ENCODE results near the gene MED26. TPM values are rescaled to one million over a fixed set of nuclear protein-coding genes. Genes with fewer than 3 reads are reported as not detected.

The MED26 gene
- total and polyA plus RNA-seq, 10 of the 15 experiments (the other 5 are each of a cell fraction or from before 2014, with no cell fraction given), result 1.1 to 21.4 (median 9.7) TPM

DNA sequence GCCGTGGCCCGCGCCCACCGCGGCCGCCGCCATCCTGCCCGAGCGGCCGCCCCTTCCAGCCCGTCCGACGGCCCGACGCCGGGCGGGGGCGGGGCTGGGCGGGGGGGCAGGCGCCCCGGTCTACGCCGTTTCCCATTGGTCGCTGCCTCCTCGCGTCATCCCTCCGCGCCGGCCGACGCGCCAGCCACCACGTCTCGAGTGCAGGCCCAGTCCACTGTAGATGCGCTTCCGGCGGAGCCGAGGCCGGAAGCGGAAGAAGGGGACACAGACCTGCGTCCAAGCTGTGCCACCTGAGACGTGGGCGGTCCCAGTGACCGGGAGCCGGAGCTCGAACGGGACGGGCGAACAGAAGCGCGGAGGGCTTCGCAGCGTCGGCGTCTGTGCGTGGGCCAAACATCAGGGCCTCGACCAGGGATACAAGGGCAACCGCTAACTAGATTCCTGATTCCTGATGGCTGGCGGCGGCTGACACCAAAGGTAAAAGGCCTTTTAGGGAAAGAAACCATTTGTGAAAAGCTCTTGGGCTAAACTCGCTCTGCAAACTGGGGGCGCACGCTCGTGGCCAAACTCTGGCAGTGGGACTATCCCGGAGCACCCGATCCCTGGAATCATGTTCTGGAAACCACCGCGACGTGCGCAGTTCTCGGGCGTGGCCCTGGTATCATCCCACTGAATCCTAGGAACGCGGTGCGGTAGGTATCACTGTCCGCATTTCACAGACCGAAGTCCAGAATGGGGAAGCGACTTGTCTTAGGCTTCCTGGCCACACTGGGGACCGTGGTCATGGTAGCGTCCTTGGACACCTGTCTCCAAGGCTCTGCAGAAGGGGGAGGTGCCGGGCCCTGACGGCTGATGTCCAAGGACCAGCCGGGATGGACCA, 55.4 kb downstream of the MED26 start, which contains the start of gene SLC35E1 (continued):
- TF ChIP-seq, protein P1, sequence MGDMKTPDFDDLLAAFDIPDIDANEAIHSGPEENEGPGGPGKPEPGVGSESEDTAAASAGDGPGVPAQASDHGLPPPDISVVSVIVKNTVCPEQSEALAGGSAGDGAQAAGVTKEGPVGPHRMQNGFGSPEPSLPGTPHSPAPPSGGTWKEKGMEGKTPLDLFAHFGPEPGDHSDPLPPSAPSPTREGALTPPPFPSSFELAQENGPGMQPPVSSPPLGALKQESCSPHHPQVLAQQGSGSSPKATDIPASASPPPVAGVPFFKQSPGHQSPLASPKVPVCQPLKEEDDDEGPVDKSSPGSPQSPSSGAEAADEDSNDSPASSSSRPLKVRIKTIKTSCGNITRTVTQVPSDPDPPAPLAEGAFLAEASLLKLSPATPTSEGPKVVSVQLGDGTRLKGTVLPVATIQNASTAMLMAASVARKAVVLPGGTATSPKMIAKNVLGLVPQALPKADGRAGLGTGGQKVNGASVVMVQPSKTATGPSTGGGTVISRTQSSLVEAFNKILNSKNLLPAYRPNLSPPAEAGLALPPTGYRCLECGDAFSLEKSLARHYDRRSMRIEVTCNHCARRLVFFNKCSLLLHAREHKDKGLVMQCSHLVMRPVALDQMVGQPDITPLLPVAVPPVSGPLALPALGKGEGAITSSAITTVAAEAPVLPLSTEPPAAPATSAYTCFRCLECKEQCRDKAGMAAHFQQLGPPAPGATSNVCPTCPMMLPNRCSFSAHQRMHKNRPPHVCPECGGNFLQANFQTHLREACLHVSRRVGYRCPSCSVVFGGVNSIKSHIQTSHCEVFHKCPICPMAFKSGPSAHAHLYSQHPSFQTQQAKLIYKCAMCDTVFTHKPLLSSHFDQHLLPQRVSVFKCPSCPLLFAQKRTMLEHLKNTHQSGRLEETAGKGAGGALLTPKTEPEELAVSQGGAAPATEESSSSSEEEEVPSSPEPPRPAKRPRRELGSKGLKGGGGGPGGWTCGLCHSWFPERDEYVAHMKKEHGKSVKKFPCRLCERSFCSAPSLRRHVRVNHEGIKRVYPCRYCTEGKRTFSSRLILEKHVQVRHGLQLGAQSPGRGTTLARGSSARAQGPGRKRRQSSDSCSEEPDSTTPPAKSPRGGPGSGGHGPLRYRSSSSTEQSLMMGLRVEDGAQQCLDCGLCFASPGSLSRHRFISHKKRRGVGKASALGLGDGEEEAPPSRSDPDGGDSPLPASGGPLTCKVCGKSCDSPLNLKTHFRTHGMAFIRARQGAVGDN (IDR thresholded peaks at IDR 0.05), result no peak; the same call in 1 of the 2 replicates
- TF ChIP-seq, protein P2, sequence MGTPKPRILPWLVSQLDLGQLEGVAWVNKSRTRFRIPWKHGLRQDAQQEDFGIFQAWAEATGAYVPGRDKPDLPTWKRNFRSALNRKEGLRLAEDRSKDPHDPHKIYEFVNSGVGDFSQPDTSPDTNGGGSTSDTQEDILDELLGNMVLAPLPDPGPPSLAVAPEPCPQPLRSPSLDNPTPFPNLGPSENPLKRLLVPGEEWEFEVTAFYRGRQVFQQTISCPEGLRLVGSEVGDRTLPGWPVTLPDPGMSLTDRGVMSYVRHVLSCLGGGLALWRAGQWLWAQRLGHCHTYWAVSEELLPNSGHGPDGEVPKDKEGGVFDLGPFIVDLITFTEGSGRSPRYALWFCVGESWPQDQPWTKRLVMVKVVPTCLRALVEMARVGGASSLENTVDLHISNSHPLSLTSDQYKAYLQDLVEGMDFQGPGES (IDR thresholded peaks at IDR 0.05), result no peak
- TF ChIP-seq MYB (IDR thresholded peaks at IDR 0.05; ENCODE audit: borderline replicate concordance, low read depth, low read length), result no peak
- TF ChIP-seq, protein P3, sequence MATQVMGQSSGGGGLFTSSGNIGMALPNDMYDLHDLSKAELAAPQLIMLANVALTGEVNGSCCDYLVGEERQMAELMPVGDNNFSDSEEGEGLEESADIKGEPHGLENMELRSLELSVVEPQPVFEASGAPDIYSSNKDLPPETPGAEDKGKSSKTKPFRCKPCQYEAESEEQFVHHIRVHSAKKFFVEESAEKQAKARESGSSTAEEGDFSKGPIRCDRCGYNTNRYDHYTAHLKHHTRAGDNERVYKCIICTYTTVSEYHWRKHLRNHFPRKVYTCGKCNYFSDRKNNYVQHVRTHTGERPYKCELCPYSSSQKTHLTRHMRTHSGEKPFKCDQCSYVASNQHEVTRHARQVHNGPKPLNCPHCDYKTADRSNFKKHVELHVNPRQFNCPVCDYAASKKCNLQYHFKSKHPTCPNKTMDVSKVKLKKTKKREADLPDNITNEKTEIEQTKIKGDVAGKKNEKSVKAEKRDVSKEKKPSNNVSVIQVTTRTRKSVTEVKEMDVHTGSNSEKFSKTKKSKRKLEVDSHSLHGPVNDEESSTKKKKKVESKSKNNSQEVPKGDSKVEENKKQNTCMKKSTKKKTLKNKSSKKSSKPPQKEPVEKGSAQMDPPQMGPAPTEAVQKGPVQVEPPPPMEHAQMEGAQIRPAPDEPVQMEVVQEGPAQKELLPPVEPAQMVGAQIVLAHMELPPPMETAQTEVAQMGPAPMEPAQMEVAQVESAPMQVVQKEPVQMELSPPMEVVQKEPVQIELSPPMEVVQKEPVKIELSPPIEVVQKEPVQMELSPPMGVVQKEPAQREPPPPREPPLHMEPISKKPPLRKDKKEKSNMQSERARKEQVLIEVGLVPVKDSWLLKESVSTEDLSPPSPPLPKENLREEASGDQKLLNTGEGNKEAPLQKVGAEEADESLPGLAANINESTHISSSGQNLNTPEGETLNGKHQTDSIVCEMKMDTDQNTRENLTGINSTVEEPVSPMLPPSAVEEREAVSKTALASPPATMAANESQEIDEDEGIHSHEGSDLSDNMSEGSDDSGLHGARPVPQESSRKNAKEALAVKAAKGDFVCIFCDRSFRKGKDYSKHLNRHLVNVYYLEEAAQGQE (IDR thresholded peaks at IDR 0.05; ENCODE audit: low read depth, low read length), result 0 out of 2 replicates have a peak, but pooled peaks have one; percentile 5
- no peak for TF ChIP-seq ASH2L (IDR thresholded peaks at IDR 0.05; ENCODE audit: borderline replicate concordance, low read depth)
- peak; percentile 89 for TF ChIP-seq SP1 (IDR thresholded peaks at IDR 0.05; ENCODE audit: low read depth, low read length)
- no peak for TF ChIP-seq KAT2A (conservative IDR thresholded peaks at IDR 0.05; ENCODE audit: control insufficient read depth, low read depth, low read length)
- TF ChIP-seq PAX8 (IDR thresholded peaks at IDR 0.05), result no peak
- TF ChIP-seq TCF3 (IDR thresholded peaks at IDR 0.05; ENCODE audit: borderline replicate concordance, insufficient read depth, low read depth, low read length), result peak; percentile 34; the same call in 1 of the 2 replicates
- no peak for TF ChIP-seq NR2C2 (IDR thresholded peaks at IDR 0.05; ENCODE audit: borderline replicate concordance, control insufficient read depth, insufficient read length, low read depth)
- peak; percentile 94 for TF ChIP-seq POLR2A (IDR thresholded peaks at IDR 0.05; ENCODE audit: low read depth, low read length)
- TF ChIP-seq NFYB (IDR thresholded peaks at IDR 0.05; ENCODE audit: insufficient read depth, low read depth, low read length), result no peak
- 0 out of 2 replicates have a peak, but pooled peaks have one; percentile 53 for TF ChIP-seq CHD1 (IDR thresholded peaks at IDR 0.05; ENCODE audit: low read depth, low read length)
- TF ChIP-seq, protein P4, sequence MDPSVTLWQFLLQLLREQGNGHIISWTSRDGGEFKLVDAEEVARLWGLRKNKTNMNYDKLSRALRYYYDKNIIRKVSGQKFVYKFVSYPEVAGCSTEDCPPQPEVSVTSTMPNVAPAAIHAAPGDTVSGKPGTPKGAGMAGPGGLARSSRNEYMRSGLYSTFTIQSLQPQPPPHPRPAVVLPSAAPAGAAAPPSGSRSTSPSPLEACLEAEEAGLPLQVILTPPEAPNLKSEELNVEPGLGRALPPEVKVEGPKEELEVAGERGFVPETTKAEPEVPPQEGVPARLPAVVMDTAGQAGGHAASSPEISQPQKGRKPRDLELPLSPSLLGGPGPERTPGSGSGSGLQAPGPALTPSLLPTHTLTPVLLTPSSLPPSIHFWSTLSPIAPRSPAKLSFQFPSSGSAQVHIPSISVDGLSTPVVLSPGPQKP (IDR thresholded peaks at IDR 0.05; ENCODE audit: low read depth, low read length), result peak; percentile 97
- peak; percentile 81 for TF ChIP-seq CHD2 (IDR thresholded peaks at IDR 0.05; ENCODE audit: borderline replicate concordance, low read depth, low read length)
- TF ChIP-seq IKZF1 (conservative IDR thresholded peaks at IDR 0.05), result peak; percentile 73; the same call in 1 of the 2 replicates
- no peak for TF ChIP-seq TCF7 (IDR thresholded peaks at IDR 0.05; ENCODE audit: borderline replicate concordance)
- TF ChIP-seq ZZZ3 (IDR thresholded peaks at IDR 0.05; ENCODE audit: control insufficient read depth, insufficient read length, low read depth), result no peak
- no peak for TF ChIP-seq MYC (IDR thresholded peaks at IDR 0.05; ENCODE audit: insufficient read depth, insufficient read length, insufficient replicate concordance, low read length, severe bottlenecking)
- TF ChIP-seq IRF4 (IDR thresholded peaks at IDR 0.05; ENCODE audit: low read depth, low read length), result no peak

Data from GM12878 (cell line).